Measurements from ENCODE around the gene RNF32.

GRCh38 chr7:156655251-156655650 is 14.7 kb downstream of the RNF32 start:
- TF ChIP-seq CTCF (IDR thresholded peaks at IDR 0.05) (no peak), POLR2A (IDR thresholded peaks at IDR 0.05) (no peak)
